HPDE6-E6E7 (cell line): Measurements from ENCODE around the gene MUC4.
"Not testable (repeated sequence)": the region's sequence is repeated elsewhere in the genome, so short reads cannot be mapped to it uniquely, and the experiment has no call there.

ENCODE experiments used
- DNase-seq: peaks from one replicate; pipeline ENCODE4 v3.0.0; 2011; ENCODE audit warnings: missing footprints; ENCODE audit errors: extremely low spot score

Gene MUC4

DNA sequence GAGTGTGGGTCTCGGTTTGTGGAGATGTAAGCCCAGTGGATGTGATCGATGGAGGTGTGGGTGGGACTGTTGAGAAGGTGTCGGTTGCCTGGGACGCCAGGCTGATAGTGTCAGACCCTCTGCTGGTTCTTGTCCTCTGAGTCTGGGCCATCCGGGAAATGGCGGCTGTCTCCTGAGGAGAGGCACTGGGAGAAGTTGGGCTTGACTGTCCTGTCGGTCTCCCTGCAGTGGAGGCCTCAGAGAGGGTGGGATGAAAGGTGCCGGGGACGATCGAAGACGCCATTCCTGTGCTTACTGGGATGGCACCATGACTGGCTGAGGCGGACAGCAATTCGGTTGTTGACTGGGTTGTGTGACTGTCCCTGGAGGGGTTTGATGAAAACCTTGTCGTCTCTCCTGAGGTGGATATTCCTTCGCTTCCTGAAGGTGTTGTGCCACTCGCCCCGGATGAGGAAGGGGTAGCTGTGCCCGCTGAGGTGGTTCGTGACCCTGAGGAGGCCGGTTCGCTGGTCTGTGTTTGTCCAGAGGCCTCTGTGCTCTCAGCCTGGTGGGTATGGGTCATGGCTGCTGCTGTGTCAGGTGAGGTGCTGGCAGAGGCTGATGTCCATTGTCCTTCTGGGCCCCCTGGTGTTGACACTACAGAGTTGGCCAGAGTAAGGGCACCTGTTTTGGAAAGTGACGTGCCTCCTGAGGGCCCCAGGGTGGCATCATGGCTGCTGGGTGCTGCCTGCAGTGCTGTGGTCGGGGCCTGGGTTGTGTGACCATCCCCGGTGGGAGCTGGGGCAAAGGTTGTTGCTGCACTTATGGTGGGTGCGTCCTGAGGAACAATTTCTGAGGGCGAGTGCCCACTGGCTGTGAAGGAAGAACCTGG, 22.8 kb downstream of the MUC4 start:
- DNase-seq = no peak

- DNase-seq = not testable (repeated sequence)
These were observed 25.8 kb downstream of the MUC4 start for GRCh38 chr3:195785781-195786405.

GRCh38 chr3:195784031-195784430, 27.7 kb downstream of the MUC4 start:
- not testable (repeated sequence) for DNase-seq

DNA sequence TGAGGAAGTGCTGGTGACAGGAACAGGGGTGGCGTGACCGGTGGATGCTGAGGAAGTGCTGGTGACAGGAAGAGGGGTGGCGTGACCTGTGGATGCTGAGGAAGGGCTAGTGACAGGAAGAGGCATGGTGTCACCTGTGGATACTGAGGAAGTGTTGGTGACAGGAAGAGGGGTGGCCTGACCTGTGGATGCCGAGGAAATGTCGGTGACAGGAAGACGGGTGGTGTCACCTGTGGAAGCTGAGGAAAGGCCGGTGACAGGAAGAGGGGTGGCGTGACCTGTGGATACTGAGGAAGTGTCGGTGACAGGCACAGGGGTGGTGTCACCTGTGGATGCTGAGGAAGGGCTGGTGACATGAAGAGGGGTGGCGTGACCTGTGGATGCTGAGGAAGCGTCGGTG, 30.5 kb downstream of the MUC4 start:
- not testable (repeated sequence) for DNase-seq

DNA sequence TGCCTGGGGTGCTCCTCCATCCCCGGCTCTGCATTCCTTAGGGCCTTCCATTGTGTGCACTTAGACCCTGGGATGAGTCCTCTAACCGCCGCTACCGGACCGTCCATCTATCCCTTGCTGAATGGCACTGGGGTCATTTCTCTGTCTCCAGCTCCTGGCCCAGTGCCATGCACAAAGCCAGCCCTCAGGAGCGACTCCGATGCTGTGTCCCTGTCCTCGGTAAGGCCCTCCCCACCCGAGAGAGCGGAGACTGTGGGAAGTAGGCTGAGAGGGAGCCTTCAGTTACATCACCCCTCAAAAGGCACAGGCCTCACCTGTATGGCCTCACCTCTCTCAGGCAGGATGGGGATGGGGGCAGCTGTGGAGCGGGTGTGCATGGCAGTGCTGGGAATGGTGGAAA, 33.8 kb downstream of the MUC4 start:
- DNase-seq = no peak

DNA sequence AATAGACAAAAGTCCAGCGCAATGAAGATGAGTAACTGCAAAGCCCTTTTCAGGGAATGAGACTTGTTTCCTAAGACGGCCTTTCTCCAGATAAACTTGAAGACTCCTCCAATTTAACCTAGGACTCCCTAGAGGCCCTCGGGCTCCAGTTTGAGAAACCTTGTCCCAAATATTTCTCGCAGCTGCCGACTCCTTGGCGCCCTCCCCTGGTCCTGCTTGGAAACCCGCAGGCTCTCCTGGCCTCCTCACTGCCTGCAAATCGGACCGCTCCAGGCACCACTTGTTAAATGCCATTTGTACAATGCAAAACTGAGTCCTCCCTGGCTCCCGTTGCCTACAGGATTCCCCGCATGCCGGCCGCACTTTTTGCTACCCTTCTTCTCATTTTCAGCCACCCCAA, 36.8 kb downstream of the MUC4 start:
- no peak for DNase-seq

- DNase-seq = no peak
These were observed 37.7 kb downstream of the MUC4 start for GRCh38 chr3:195773956-195774537.

DNA sequence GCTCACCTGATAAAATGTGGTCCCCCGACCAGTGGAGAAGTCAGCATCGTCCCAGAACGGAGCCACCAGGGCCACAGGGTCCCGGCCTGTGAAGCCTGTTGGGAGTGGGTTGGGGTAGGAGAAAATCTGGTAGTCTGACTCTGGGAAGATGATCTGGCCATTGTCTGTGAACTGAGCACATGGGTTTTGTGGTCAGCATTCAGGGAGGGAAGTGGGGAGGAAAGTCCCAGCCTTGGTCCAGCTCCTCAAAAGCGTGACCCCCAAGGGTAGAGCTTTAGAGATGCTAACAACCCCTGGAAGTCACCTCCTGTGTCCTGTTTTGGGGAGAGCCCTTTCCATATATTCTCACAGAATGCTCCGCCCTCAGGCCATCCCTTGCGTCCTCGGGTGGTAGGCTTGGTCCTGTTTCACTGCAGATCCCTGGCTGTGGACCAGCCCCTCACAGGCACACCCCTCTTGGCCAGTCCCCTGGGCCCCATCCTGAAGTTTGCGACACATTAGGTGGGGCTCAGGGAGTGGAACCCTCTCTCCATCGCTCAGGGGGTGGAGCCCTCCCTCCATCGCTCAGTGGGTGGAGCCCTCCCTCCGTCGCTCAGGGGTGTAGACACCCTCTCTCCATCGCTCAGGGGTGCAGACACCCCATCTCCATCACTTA, 40.0 kb downstream of the MUC4 start:
- DNase-seq = no peak

- not testable (repeated sequence) for DNase-seq
These were observed 40.7 kb downstream of the MUC4 start for GRCh38 chr3:195770841-195771645.

DNA sequence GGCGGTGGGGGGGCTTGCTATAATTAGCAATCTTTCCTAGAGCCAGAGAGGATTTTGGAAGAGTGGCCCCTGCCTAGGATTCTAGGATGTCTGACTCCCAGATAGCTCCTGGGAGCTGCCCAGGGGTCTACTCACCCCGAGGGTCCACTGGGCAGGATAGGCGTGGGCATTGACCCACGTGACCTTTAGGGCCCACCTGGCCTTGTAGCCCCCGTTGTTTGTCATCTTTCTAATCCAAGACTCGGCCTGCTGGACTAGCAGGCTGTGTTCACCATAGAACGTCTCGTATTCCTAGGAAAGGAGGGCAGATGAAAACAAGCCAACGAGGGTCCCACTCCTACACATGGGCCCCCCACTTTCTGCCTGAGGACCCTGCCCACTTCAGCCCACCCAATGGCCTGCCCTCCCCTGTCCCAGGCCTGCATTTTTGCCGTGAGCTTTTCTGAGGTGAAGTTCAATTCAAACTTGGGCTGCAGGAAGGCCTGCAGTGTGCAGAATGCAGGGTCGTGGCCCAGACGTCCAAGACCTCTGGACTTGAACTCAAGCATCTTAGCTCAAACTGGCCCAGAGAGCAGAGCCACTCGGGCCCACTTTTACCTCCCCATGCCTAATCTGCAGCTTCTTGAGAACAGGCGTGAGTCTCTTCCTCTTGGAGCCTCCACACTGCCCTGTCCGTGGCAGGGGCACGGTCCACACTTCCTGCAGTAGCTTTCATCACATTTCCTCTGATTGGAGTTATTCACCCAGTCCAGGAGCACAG, 41.5 kb downstream of the MUC4 start:
- DNase-seq = no peak

GRCh38 chr3:195769551-195769950, 42.2 kb downstream of the MUC4 start:
- no peak for DNase-seq

DNA sequence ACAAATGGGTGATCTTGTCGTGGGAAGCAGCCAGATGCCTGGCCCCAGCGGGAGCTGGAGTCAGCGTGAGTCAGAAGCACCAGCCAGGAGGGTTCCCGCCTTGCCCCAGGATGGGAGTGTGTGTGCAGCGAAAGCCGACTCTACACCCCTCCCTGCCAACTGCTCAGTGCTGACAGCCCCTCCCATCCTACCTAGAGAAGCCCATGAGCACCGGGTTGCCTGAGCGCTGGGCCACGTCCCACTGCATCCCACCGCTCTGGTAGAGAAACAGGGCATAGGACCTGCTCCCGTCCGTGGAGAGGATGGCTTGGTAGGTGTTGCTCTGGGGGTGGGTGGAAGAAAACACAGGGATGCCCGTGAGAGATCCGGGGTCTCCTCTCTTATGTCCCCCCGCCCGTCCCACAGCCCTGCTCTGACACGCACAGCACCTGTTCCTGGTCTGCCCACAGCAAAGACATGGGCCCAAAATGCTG, 42.9 kb downstream of the MUC4 start:
- DNase-seq = no peak

DNA sequence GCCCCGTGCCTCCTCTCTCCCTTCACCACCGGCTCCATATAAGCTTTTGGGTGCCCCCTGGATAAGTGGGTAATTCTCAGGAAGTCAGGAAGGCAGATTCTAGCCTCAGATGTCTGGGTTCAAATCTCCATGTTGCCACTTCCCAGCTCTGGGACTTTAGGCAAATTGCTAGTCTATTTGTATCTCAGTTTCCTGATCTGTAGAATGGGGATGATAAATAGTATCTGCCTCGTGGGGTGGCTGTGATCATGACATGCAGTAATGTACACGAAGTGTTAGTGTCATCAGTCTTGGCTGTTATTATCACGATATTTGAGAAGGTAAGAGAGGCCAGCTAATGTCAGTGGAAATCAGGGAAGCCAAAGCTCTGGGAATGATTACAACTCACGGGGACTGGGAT, 43.3 kb downstream of the MUC4 start:
- no peak for DNase-seq

DNA sequence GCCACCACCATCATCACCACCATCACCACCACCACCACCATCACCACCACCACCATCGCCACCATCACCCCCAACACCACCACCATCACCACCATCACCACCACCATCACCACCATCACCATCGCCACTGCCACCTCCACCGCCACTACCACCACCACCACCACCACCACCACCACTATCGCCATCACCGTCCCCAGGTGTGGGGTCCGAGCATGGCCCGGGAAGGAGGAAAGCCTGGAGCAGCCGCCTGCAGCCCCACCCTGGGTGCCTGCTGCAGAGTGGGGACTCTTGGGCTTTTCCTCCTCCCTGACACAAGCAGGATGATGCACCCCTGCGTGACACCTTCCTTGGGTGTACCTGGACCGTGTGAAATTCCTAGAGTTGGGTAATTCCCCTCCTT, 43.9 kb downstream of the MUC4 start:
- no peak for DNase-seq

DNA sequence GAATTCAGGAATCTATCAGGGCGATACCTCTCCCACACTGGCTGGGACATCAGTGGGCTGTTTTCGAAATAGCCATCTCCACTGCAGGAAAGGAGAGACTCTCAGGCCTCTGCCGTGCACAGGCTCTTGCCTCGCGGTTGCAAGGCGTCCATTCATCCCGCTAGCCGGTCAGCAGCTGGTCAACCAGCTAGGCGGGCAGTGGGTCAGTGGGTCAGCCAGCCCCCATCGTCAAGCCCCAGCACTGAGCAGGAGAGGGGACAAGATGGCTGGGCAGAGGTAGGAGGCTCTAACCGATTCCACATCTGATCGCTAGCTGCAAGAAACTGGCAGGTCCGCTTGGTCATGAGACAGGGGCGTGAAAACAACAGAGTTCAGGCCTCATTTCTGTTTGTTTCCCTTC, 45.1 kb downstream of the MUC4 start:
- no peak for DNase-seq

GRCh38 chr3:195764961-195765706, 46.6 kb downstream of the MUC4 start:
- DNase-seq = no peak

DNA sequence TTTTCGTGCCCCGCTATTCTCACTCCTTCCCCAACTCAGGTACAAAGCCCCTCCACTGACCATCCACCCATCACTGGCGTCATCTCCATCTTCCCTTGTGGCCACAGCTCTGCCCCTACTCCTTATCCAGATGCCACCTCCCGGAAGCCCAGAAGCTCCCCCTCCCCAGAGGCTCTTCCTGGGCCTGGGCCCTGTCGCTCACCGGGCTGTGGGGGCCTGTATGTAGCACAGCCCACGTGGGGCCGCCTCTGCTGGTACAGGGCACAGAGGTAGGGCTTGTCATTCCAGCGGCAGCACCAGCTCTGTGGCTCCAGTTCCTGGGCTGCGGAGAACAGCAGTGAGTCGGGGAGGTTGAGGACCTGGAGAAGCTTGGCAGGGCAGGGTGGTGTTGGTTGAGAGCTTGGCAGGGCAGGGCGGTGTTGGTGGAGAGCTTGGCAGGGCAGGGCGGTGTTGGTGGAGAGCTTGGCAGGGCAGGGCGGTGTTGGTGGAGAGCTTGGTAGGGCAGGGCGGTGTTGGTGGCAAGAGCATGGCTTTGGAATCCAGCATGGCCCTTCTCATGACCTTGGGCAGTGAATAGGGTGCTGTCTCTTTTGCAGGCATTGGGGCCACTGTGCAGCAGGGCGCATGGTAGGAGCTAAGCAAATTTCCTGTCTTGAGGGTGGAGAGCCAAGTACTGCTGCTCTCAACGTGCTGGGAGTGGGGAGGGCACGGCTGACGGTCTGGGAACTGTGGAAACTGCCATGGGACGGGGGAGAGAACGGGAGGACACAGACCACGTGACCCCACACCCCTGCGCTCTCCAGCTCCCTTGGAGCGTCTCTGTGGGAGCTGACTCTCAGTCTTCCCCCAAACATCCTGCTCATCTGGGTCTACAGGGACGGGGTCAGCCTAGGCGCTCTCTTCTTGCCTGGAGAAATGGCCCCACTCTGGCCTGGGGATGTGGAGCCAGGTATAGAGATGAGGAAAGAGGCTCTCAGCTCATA, 47.6 kb downstream of the MUC4 start:
- no peak for DNase-seq

DNA sequence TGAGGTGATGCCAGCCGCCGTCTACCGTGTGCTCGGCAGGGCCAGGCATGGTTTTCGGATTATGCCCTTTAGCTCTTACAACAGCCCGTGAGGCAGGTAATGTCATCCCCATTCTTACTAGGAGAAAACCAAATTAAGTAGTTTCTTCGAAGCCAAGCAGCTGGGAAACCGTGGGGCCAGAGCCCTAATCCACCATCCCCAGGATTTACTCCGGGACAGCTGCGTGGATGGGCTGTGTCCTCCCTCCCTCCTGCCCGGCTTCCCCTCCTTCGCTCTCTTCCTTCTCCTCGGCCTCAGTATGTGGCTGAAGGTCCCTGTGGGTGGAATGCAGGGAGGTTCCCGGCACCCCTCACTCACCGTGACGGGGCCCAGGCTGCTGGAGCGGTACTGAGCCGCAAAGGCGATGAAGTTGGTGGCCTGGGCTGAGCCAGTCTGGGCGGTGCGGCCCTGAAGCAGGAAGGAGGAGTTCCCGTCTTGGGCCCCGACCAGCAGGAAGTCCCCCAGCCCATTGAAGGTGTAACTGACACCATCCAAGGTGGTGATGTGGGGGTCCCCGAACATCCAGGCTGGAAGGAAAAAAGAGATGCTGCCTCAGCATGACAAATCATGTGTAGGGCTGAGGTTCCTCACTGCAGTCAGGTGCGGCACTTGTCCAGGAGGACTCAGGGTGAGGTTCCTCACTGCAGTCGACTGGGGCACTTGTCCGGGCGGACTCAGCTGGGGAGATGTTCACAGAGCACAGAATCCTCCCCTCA, 48.5 kb downstream of the MUC4 start:
- DNase-seq = no peak
